Eye (tissue), 1 donor: Measurements from ENCODE around the gene ACMSD.
A peak's percentile ranks its signal among the peaks of the same experiment; 100 is the strongest.
"Not testable (repeated sequence)": the region's sequence is repeated elsewhere in the genome, so short reads cannot be mapped to it uniquely, and the experiment has no call there.

Source experiments
- DNase-seq: peaks from one replicate; pipeline ENCODE4 v3.0.0-alpha.2; 2015

Gene ACMSD

GRCh38 chr2:134855709-134856108 lies 17.3 kb downstream of the ACMSD start:
- DNase-seq = no peak

- no peak for DNase-seq
These were observed 19.8 kb downstream of the ACMSD start for GRCh38 chr2:134858245-134858644.

GRCh38 chr2:134861173-134861572 lies 22.8 kb downstream of the ACMSD start:
- no peak for DNase-seq

GRCh38 chr2:134862069-134862468 lies 23.7 kb downstream of the ACMSD start:
- DNase-seq = no peak

- DNase-seq = no peak
These were observed 24.3 kb downstream of the ACMSD start for GRCh38 chr2:134862674-134863073.

- no peak for DNase-seq
These were observed 25.0 kb downstream of the ACMSD start for GRCh38 chr2:134863446-134863845.

- DNase-seq = no peak
These were observed 26.8 kb downstream of the ACMSD start for GRCh38 chr2:134865067-134865787.

- no peak for DNase-seq
These were observed 28.2 kb downstream of the ACMSD start for GRCh38 chr2:134866498-134867099.

- DNase-seq = peak; percentile 43
These were observed 31.7 kb downstream of the ACMSD start for GRCh38 chr2:134869946-134870736.

GRCh38 chr2:134873152-134873551 lies 34.7 kb downstream of the ACMSD start:
- DNase-seq = no peak

GRCh38 chr2:134875309-134875708 lies 36.9 kb downstream of the ACMSD start:
- no peak for DNase-seq

- DNase-seq = no peak
These were observed 44.4 kb downstream of the ACMSD start for GRCh38 chr2:134882773-134883172.

GRCh38 chr2:134883552-134884293 lies 45.3 kb downstream of the ACMSD start:
- no peak for DNase-seq

GRCh38 chr2:134884435-134884834 lies 46.0 kb downstream of the ACMSD start:
- DNase-seq = no peak

GRCh38 chr2:134892282-134893035 lies 54.0 kb downstream of the ACMSD start:
- no peak for DNase-seq

- DNase-seq = peak; percentile 41
These were observed 59.5 kb downstream of the ACMSD start for GRCh38 chr2:134897932-134898331.

- no peak for DNase-seq
These were observed 60.8 kb downstream of the ACMSD start for GRCh38 chr2:134899204-134899603.

GRCh38 chr2:134900151-134900550 lies 61.7 kb downstream of the ACMSD start:
- DNase-seq = no peak

GRCh38 chr2:134903701-134904100 lies 65.3 kb downstream of the ACMSD start:
- not testable (repeated sequence) for DNase-seq

- DNase-seq = no peak
These were observed 66.8 kb downstream of the ACMSD start for GRCh38 chr2:134905168-134905567.

GRCh38 chr2:134906726-134907125 lies 68.3 kb downstream of the ACMSD start:
- no peak for DNase-seq

GRCh38 chr2:134907441-134908116 lies 69.2 kb downstream of the ACMSD start:
- DNase-seq = not testable (repeated sequence)
